GM18519 (cell line): Measurements from ENCODE around the gene KIF2C.
"Not testable (repeated sequence)": the region's sequence is repeated elsewhere in the genome, so short reads cannot be mapped to it uniquely, and the experiment has no call there.

Source experiments
- ATAC-seq: cut with Tn5 transposase; IDR thresholded peaks from one replicate; pipeline ENCODE4 v1.9.1; 2021; ENCODE audit warnings: mild to moderate bottlenecking, moderate library complexity; ENCODE audit not compliant: unreplicated experiment, low FRiP score

KIF2C gene

GRCh38 chr1:44718091-44718490, 21.5 kb upstream of the KIF2C start:
- no peak for ATAC-seq

- ATAC-seq, result no peak
Measured at GRCh38 chr1:44719318-44719717, 20.3 kb upstream of the KIF2C start.

- no peak for ATAC-seq
Measured at GRCh38 chr1:44720281-44720680, 19.4 kb upstream of the KIF2C start.

GRCh38 chr1:44721485-44722361, 17.9 kb upstream of the KIF2C start:
- ATAC-seq, result peak; percentile 56

- ATAC-seq, result no peak
Measured at GRCh38 chr1:44723064-44723463, 16.6 kb upstream of the KIF2C start.

GRCh38 chr1:44723496-44724295, 15.9 kb upstream of the KIF2C start:
- ATAC-seq, result no peak

- no peak for ATAC-seq
Measured at GRCh38 chr1:44724296-44724954, 15.2 kb upstream of the KIF2C start.

- ATAC-seq, result no peak
Measured at GRCh38 chr1:44724955-44725698, 14.5 kb upstream of the KIF2C start.

- ATAC-seq, result peak; percentile 48
Measured at GRCh38 chr1:44730741-44731512, 8.7 kb upstream of the KIF2C start, which contains the start of gene RNU5D-1. TSS of gene RNU5D-1 (minus strand) at chr1:44731170.

- ATAC-seq, result no peak
Measured at GRCh38 chr1:44733365-44733764, 6.3 kb upstream of the KIF2C start.

GRCh38 chr1:44733784-44734183, 5.9 kb upstream of the KIF2C start:
- ATAC-seq, result no peak

GRCh38 chr1:44735992-44736391, 3.6 kb upstream of the KIF2C start:
- no peak for ATAC-seq

- not testable (repeated sequence) for ATAC-seq
Measured at GRCh38 chr1:44738953-44739306, 707 bp upstream of the KIF2C start.

- ATAC-seq, result no peak
Measured at GRCh38 chr1:44740179-44740617, 561 bp downstream of the KIF2C start.

GRCh38 chr1:44743211-44743610, 3.6 kb downstream of the KIF2C start:
- no peak for ATAC-seq

- ATAC-seq, result no peak
Measured at GRCh38 chr1:44747878-44748277, 8.2 kb downstream of the KIF2C start.

- no peak for ATAC-seq
Measured at GRCh38 chr1:44757420-44757819, 17.8 kb downstream of the KIF2C start.

GRCh38 chr1:44759077-44759476, 19.4 kb downstream of the KIF2C start:
- no peak for ATAC-seq

GRCh38 chr1:44760876-44761275, 21.2 kb downstream of the KIF2C start:
- ATAC-seq, result no peak

GRCh38 chr1:44766421-44766820, 26.8 kb downstream of the KIF2C start:
- not testable (repeated sequence) for ATAC-seq
